IMR-90 (cell line): ENCODE data around the gene PLCL2. TPM values are rescaled to one million over a fixed set of nuclear protein-coding genes. Genes with fewer than 3 reads are reported as not detected.

Experiments
- ATAC-seq: fragments of 200-7000 bp; cut with Tn5 transposase; 2 replicates; pipeline ENCODE4 v1.9.1; 2020; ENCODE audit warnings: low read depth, mild to moderate bottlenecking, moderate library complexity
- BruUV-seq: library from RNA; stranded (reverse); fragments of 400-500 nt; replicated peaks from 2 replicates; lab custom pipeline; 2021; lab: Mats Ljungman, UMichigan
- CTCF ChIA-PET: fragments of 300-600 bp; formaldehyde crosslinking; extraction: SDS; loops from one replicate; lab custom pipeline; 2021; ENCODE audit warnings: antibody characterized with exemption; lab: Yijun Ruan, JAX
- POLR2A ChIA-PET: fragments of 300-600 bp; sonication (Branson Sonifier 250); formaldehyde crosslinking; loops from one replicate; lab custom pipeline; 2022; ENCODE audit warnings: antibody characterized with exemption; ENCODE audit not compliant: unreplicated experiment; lab: Charles Lee
- DNase-seq: peaks from one replicate; pipeline ENCODE4 v3.0.0; 2013
- H2AFZ ChIP-seq: replicated peaks from 2 replicates; pipeline ENCODE3; 2013; ENCODE audit warnings: low read length, mild to moderate bottlenecking; ENCODE audit not compliant: poor library complexity
- H2AK5ac ChIP-seq: 2 replicates; pipeline ENCODE4 v1.6.1; 2013; ENCODE audit warnings: low read depth, low read length, inconsistent platforms
- H2AK9ac ChIP-seq: replicated peaks from 2 replicates; pipeline ENCODE3; 2013; ENCODE audit warnings: mild to moderate bottlenecking, low read depth, low read length, moderate library complexity; ENCODE audit not compliant: poor library complexity
- H2BK120ac ChIP-seq: 2 replicates; pipeline ENCODE4 v1.6.1; 2013; ENCODE audit warnings: low read depth, low read length, inconsistent platforms
- H2BK15ac ChIP-seq: 3 replicates; pipeline ENCODE4 v1.6.1; 2013; ENCODE audit warnings: low read depth, low read length, inconsistent platforms
- H2BK20ac ChIP-seq: 2 replicates; pipeline ENCODE4 v1.6.1; 2013; ENCODE audit warnings: low read depth, mild to moderate bottlenecking, inconsistent platforms, low read length, moderate library complexity
- H2BK5ac ChIP-seq: 2 replicates; pipeline ENCODE4 v1.6.1; 2013; ENCODE audit warnings: mild to moderate bottlenecking, low read depth, low read length, inconsistent platforms; ENCODE audit not compliant: poor library complexity, severe bottlenecking
- H3K14ac ChIP-seq: replicated peaks from 2 replicates; pipeline ENCODE4 v1.6.1; 2013; ENCODE audit warnings: low read depth, low read length, inconsistent platforms
- H3K18ac ChIP-seq: 2 replicates; pipeline ENCODE4 v1.6.1; 2013; ENCODE audit warnings: low read depth, low read length, control low read depth
- H3K23ac ChIP-seq: 2 replicates; pipeline ENCODE4 v1.6.1; 2013; ENCODE audit warnings: low read depth, low read length, inconsistent platforms
- H3K27ac ChIP-seq: 2 replicates; pipeline ENCODE4 v1.5.1; 2013; ENCODE audit warnings: mild to moderate bottlenecking, control low read depth, low read length; ENCODE audit not compliant: insufficient read depth
- H3K27me3 ChIP-seq: 2 replicates; pipeline ENCODE4 v1.6.1; 2013; ENCODE audit warnings: low read length; ENCODE audit not compliant: control insufficient read depth, insufficient read depth
- H3K36me3 ChIP-seq: 2 replicates; pipeline ENCODE4 v1.6.1; 2013; ENCODE audit warnings: low read length, mixed read lengths; ENCODE audit not compliant: control insufficient read depth, insufficient read depth
- H3K4ac ChIP-seq: 2 replicates; pipeline ENCODE4 v1.6.1; 2013; ENCODE audit warnings: low read depth, low read length, inconsistent platforms
- H3K4me1 ChIP-seq: 2 replicates; pipeline ENCODE4 v1.6.1; 2013; ENCODE audit warnings: low read length, mixed read lengths; ENCODE audit not compliant: control insufficient read depth, insufficient read depth
- H3K4me2 ChIP-seq: 2 replicates; pipeline ENCODE4 v1.6.1; 2013; ENCODE audit warnings: low read depth, mild to moderate bottlenecking, control low read depth, low read length, moderate library complexity
- H3K4me3 ChIP-seq: 2 replicates; pipeline ENCODE4 v1.5.1; 2013; ENCODE audit warnings: low read depth, mild to moderate bottlenecking, control low read depth, low read length, moderate library complexity; ENCODE audit not compliant: insufficient read depth
- H3K56ac ChIP-seq: 2 replicates; pipeline ENCODE4 v1.6.1; 2013; ENCODE audit warnings: low read length, inconsistent platforms; ENCODE audit not compliant: insufficient read depth; ENCODE audit errors: extremely low read depth
- H3K79me1 ChIP-seq, 2 experiments: 2 replicates each; pipeline ENCODE4 v1.6.1; 2013; ENCODE audit warnings: low read length in 2 of 2, inconsistent platforms in 1 of 2, low read depth in 1 of 2
- H3K9ac ChIP-seq: 2 replicates; pipeline ENCODE4 v1.6.1; 2013; ENCODE audit warnings: low read depth, low read length, control low read depth
- H3K9me1 ChIP-seq: 2 replicates; pipeline ENCODE4 v1.6.1; 2013; ENCODE audit warnings: low read length, inconsistent platforms; ENCODE audit not compliant: insufficient read depth
- H3K9me3 ChIP-seq: 2 replicates; pipeline ENCODE4 v1.6.1; 2013; ENCODE audit warnings: low read length; ENCODE audit not compliant: control insufficient read depth, insufficient read depth
- H4K20me1 ChIP-seq: 2 replicates; pipeline ENCODE4 v1.6.1; 2013; ENCODE audit warnings: low read length, inconsistent platforms; ENCODE audit not compliant: insufficient read depth
- H4K5ac ChIP-seq: 2 replicates; pipeline ENCODE4 v1.6.1; 2013; ENCODE audit warnings: mild to moderate bottlenecking, low read depth, low read length, control low read depth
- H4K8ac ChIP-seq, 2 experiments: 2 replicates each; pipeline ENCODE4 v1.6.1; 2013; ENCODE audit warnings: low read depth in 2 of 2, low read length in 2 of 2, control low read depth in 1 of 2, inconsistent platforms in 1 of 2
- H4K91ac ChIP-seq: 2 replicates; pipeline ENCODE4 v1.6.1; 2013; ENCODE audit warnings: low read depth, low read length, inconsistent platforms; ENCODE audit not compliant: insufficient read depth
- BHLHE40 ChIP-seq: fragments of 150-350 bp; IDR thresholded peaks from 2 replicates; pipeline ENCODE4 v1.6.1; 2016; ENCODE audit warnings: mild to moderate bottlenecking, low read depth, low read length
- CEBPB ChIP-seq: IDR thresholded peaks from 2 replicates; pipeline ENCODE4 v1.6.1; 2012; ENCODE audit warnings: low read depth, low read length, improper control_type of control experiment
- CHD1 ChIP-seq: IDR thresholded peaks from 2 replicates; pipeline ENCODE4 v1.6.1; 2012; ENCODE audit warnings: low read depth, low read length, improper control_type of control experiment
- ELK1 ChIP-seq: fragments of 150-350 bp; IDR thresholded peaks from 2 replicates; pipeline ENCODE4 v1.6.1; 2016; ENCODE audit warnings: low read depth, mild to moderate bottlenecking, low read length, moderate library complexity, borderline replicate concordance
- FOS ChIP-seq: fragments of 150-350 bp; IDR thresholded peaks from 2 replicates; pipeline ENCODE4 v1.6.1; 2016; ENCODE audit warnings: low read depth, low read length
- MAFK ChIP-seq: IDR thresholded peaks from 2 replicates; pipeline ENCODE4 v1.6.1; 2012; ENCODE audit warnings: low read depth, low read length, improper control_type of control experiment
- MAZ ChIP-seq: IDR thresholded peaks from 2 replicates; pipeline ENCODE4 v1.6.1; 2012; ENCODE audit warnings: low read depth, mild to moderate bottlenecking, low read length, improper control_type of control experiment, moderate library complexity, borderline replicate concordance
- MXI1 ChIP-seq: IDR thresholded peaks from 2 replicates; pipeline ENCODE4 v1.6.1; 2012; ENCODE audit warnings: low read depth, mild to moderate bottlenecking, low read length, moderate library complexity, borderline replicate concordance
- NFE2L2 ChIP-seq: fragments of 150-350 bp; IDR thresholded peaks from 2 replicates; pipeline ENCODE4 v1.6.1; 2016; ENCODE audit warnings: low read depth, mild to moderate bottlenecking, low read length
- POLR2A ChIP-seq: IDR thresholded peaks from 2 replicates; pipeline ENCODE4 v1.6.1; 2012; ENCODE audit warnings: mild to moderate bottlenecking, low read depth, low read length
- RAD21 ChIP-seq: IDR thresholded peaks from 2 replicates; pipeline ENCODE4 v1.6.1; 2012; ENCODE audit warnings: low read length, improper control_type of control experiment
- RCOR1 ChIP-seq: IDR thresholded peaks from 2 replicates; pipeline ENCODE4 v1.6.1; 2012; ENCODE audit warnings: mild to moderate bottlenecking, low read length, improper control_type of control experiment; ENCODE audit not compliant: insufficient replicate concordance
- RFX5 ChIP-seq: IDR thresholded peaks from 2 replicates; pipeline ENCODE4 v1.8.0; 2012; ENCODE audit warnings: low read depth, mild to moderate bottlenecking, low read length, moderate library complexity
- SMC3 ChIP-seq: fragments of 150-350 bp; IDR thresholded peaks from 2 replicates; pipeline ENCODE4 v1.6.1; 2016; ENCODE audit warnings: low read depth, mild to moderate bottlenecking, antibody characterized with exemption, low read length, moderate library complexity
- USF2 ChIP-seq: fragments of 150-350 bp; IDR thresholded peaks from 2 replicates; pipeline ENCODE4 v1.6.1; 2017; ENCODE audit warnings: mild to moderate bottlenecking, antibody characterized with exemption, low read length, low read depth
- WGBS, 2 experiments: methylation state at CpG; one replicate each; pipeline versions ENCODE4 v1.1.5 to v1.1.7; 2013; ENCODE audit warnings: missing lambda C conversion rate in 2 of 2; ENCODE audit not compliant: insufficient read length in 1 of 2; ENCODE audit errors: extremely low coverage in 2 of 2; 5-methylcytosine and 5-hydroxymethylcytosine counted together
- dilution Hi-C: fragments of 300-500 bp; cut with HindIII; formaldehyde crosslinking; loops from one replicate; pipeline ENCODE4 v1.14.3; 2018; ENCODE audit warnings: low sequenced_read_pairs; ENCODE audit not compliant: unreplicated experiment
- in situ Hi-C: fragments of 300-500 bp; cut with MboI; formaldehyde crosslinking; loops from 3 replicates; pipeline ENCODE4 v1.14.3; 2019; ENCODE audit warnings: low sequenced_read_pairs, inconsistent platforms, mixed read lengths
- intact Hi-C: fragments of 100-400 bp; cut with micrococcal nuclease; formaldehyde crosslinking; loops from 2 replicates; pipeline ENCODE4 v1.10.0; 2022
- polyA plus RNA-seq, 3 experiments: library from polyadenylated mRNA; depleted of rRNA; stranded (reverse); fragments of >200 nt; gene quantifications; 2 replicates each; pipeline ENCODE4 v1.2.3, GENCODE V29; 2012; ENCODE audit warnings: low replicate concordance in 1 of 3
- total RNA-seq: library from RNA; depleted of rRNA; stranded (reverse); fragments of >200 nt; gene quantifications from 2 replicates; pipeline ENCODE4 v1.2.3, GENCODE V29; 2012

The PLCL2 gene
- total and polyA plus RNA-seq, 2 of the 4 experiments (the other 2 are of a cell fraction) = 0.92 to 3.8 TPM

DNA sequence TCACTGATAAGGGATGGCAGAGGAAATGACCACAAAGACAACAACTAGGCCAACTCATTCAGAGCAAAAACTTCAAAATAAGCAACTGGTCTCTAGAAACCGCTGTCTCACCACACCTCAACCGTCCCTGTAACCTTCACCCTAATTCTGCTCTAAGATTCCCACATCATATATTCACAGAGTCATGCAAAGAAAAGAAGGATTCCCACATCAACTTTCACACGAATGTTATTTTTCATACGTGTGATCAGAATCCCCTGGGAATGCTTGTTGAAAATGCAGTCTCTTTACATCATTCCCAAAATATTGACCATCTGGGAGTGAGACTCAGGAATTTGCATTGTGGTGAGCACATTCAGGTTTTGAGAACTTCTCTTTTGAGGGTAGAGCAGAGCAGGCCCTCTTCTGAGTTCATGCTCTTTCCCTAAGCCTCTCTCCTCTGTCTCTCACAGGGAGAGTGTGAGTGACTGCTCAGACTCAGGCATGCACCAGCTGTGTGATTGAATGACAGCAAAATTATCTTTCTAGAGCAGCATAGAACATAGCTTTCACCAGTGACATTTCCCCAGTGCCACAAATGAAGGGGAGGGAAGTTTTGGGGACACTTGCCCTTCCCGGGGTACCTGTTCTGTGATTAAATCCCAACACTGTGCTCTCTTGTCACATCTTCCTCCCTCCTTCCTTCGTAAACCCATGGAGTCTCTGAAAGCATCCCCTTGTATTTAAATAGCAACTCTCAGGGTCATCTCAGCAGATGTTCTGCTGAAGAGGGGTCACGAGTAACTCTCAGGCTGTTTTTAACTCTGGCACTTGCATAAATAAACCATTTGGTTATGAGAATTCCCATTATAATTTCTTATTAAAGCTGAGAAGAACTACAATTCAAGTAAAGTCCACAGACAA, 170.9 kb downstream of the PLCL2 start (continued):
- no peak for TF ChIP-seq BHLHE40
- TF ChIP-seq RAD21 = no peak

GRCh38 chr3:17057321-17057720, 172.6 kb downstream of the PLCL2 start:
- in situ Hi-C loops = no loop called here
- no peak overlapping the region for H3K27ac ChIP-seq
- TF ChIP-seq MAZ (no peak), CEBPB (no peak), CHD1 (no peak), BHLHE40 (no peak), ELK1 (no peak), USF2 (no peak), NFE2L2 (no peak), RCOR1 (no peak), MAFK (no peak), MXI1 (no peak), POLR2A (no peak), SMC3 (no peak), FOS (no peak), RFX5 (no peak), RAD21 (no peak)

More at GRCh38 chr3:17057321-17057720, 172.6 kb downstream of the PLCL2 start:
- no peaks in the 10 kb centered on the region for H3K9me3 ChIP-seq
- intact Hi-C loops (no loop called here), dilution Hi-C loops (no loop called here)
- DNase-seq (peak; percentile 69), ATAC-seq (peak; percentile 42)
- no peaks in the 10 kb centered on the region for H3K27me3 ChIP-seq
- ChIA-PET CTCF (interaction anchor here (1.6 kb wide), 1 partner anchor 784 kb away, joined by 3 read pairs; no protein-coding TSS in a partner anchor), POLR2A (no interaction called here)
- H4K8ac ChIP-seq = no peak overlapping the region
- H3K36me3 ChIP-seq = no peaks in the 10 kb centered on the region
- H3K4me2 ChIP-seq = no peak overlapping the region
- no peak overlapping the region for H2AFZ ChIP-seq
- no peak overlapping the region for H3K14ac ChIP-seq
- no peaks in the 10 kb centered on the region for H3K79me1 ChIP-seq
- no peak overlapping the region for H3K4ac ChIP-seq
- no peak overlapping the region for H2BK5ac ChIP-seq
- H2AK9ac ChIP-seq = no peak overlapping the region
- no peaks in the 10 kb centered on the region for H3K9me1 ChIP-seq
- no peak overlapping the region for H3K4me3 ChIP-seq
- H3K56ac ChIP-seq = no peak overlapping the region
- no peak overlapping the region for H4K91ac ChIP-seq
- no peak overlapping the region for H3K23ac ChIP-seq
- H3K4me1 ChIP-seq = peaks cover 5% of the 10 kb centered on the region
- no peak overlapping the region for H2BK15ac ChIP-seq
- no peak overlapping the region for H3K18ac ChIP-seq
- no peak overlapping the region for H2AK5ac ChIP-seq
- WGBS, 2 experiments = no CpG with 5 or more reads among the region's 4 CpGs
- no peak overlapping the region for H2BK20ac ChIP-seq
- no peak overlapping the region for H3K9ac ChIP-seq
- no peak overlapping the region for H4K5ac ChIP-seq
- no peaks in the 10 kb centered on the region for H4K20me1 ChIP-seq
- BruUV-seq = no TSS peak
- H2BK120ac ChIP-seq = no peak overlapping the region
